Lower leg skin (tissue), 3 donors: Measurements from ENCODE around the gene TLR3.

ENCODE experiments used
- CTCF ChIP-seq, 3 donors: fragments of 450-650 bp; IDR thresholded peaks; one replicate each; pipeline ENCODE4 v1.5.1; 2016; ENCODE audit warnings: antibody characterized with exemption in 3 of 3, mild to moderate bottlenecking in 3 of 3, moderate library complexity in 2 of 3
- POLR2A ChIP-seq, 2 donors: fragments of 450-650 bp; IDR thresholded peaks; one replicate each; pipeline ENCODE4 v1.6.1; 2016 to 2017; ENCODE audit warnings: antibody characterized with exemption in 2 of 2, mild to moderate bottlenecking in 1 of 2, moderate library complexity in 1 of 2

GRCh38 chr4:186027405-186027804, 41.6 kb upstream of the TLR3 start:
- TF ChIP-seq CTCF (IDR thresholded peaks at IDR 0.05) = no peak
- no peak for TF ChIP-seq POLR2A (IDR thresholded peaks at IDR 0.05)
